ENCODE measurements around the gene HOOK2.
A peak's percentile ranks its signal among the peaks of the same experiment; 100 is the strongest.

The HOOK2 gene

DNA sequence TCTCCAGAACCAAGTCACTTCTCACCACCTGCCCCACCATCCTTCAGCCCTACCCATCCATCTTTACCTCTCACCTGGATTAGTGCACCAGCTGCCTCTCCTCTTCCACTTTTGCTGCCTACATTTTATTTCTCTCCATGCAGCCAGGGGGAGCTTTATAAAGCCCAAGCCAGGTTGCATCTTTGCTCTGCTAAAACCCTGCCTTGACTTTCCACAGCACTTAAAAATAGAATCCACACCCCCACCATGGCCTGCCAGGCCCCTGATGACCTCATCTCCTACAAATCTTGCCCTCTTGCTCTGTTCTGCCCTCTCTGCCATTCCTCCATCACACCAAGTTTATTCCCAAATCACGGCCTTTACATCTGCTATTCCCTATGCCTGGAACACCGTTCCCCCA, 1.8 kb downstream of the HOOK2 start (continued):
- TF ChIP-seq ZNF416 (tag by site-specific recombination; IDR thresholded peaks at IDR 0.05), result no peak
- TF ChIP-seq, protein P1, sequence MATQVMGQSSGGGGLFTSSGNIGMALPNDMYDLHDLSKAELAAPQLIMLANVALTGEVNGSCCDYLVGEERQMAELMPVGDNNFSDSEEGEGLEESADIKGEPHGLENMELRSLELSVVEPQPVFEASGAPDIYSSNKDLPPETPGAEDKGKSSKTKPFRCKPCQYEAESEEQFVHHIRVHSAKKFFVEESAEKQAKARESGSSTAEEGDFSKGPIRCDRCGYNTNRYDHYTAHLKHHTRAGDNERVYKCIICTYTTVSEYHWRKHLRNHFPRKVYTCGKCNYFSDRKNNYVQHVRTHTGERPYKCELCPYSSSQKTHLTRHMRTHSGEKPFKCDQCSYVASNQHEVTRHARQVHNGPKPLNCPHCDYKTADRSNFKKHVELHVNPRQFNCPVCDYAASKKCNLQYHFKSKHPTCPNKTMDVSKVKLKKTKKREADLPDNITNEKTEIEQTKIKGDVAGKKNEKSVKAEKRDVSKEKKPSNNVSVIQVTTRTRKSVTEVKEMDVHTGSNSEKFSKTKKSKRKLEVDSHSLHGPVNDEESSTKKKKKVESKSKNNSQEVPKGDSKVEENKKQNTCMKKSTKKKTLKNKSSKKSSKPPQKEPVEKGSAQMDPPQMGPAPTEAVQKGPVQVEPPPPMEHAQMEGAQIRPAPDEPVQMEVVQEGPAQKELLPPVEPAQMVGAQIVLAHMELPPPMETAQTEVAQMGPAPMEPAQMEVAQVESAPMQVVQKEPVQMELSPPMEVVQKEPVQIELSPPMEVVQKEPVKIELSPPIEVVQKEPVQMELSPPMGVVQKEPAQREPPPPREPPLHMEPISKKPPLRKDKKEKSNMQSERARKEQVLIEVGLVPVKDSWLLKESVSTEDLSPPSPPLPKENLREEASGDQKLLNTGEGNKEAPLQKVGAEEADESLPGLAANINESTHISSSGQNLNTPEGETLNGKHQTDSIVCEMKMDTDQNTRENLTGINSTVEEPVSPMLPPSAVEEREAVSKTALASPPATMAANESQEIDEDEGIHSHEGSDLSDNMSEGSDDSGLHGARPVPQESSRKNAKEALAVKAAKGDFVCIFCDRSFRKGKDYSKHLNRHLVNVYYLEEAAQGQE (tag by site-specific recombination; IDR thresholded peaks at IDR 0.05), result no peak
- TF ChIP-seq, protein P2, sequence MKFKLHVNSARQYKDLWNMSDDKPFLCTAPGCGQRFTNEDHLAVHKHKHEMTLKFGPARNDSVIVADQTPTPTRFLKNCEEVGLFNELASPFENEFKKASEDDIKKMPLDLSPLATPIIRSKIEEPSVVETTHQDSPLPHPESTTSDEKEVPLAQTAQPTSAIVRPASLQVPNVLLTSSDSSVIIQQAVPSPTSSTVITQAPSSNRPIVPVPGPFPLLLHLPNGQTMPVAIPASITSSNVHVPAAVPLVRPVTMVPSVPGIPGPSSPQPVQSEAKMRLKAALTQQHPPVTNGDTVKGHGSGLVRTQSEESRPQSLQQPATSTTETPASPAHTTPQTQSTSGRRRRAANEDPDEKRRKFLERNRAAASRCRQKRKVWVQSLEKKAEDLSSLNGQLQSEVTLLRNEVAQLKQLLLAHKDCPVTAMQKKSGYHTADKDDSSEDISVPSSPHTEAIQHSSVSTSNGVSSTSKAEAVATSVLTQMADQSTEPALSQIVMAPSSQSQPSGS (tag by site-specific recombination; IDR thresholded peaks at IDR 0.05; ENCODE audit: low read depth), result peak; percentile 75
- peak; percentile 50 for TF ChIP-seq ZNF335 (tag by site-specific recombination; conservative IDR thresholded peaks at IDR 0.05)
- peak; percentile 63 for TF ChIP-seq ZBTB17 (tag by site-specific recombination; IDR thresholded peaks at IDR 0.05)
- peak; percentile 92 for TF ChIP-seq PRDM1 (tag by site-specific recombination; IDR thresholded peaks at IDR 0.05)
- TF ChIP-seq, protein P3, sequence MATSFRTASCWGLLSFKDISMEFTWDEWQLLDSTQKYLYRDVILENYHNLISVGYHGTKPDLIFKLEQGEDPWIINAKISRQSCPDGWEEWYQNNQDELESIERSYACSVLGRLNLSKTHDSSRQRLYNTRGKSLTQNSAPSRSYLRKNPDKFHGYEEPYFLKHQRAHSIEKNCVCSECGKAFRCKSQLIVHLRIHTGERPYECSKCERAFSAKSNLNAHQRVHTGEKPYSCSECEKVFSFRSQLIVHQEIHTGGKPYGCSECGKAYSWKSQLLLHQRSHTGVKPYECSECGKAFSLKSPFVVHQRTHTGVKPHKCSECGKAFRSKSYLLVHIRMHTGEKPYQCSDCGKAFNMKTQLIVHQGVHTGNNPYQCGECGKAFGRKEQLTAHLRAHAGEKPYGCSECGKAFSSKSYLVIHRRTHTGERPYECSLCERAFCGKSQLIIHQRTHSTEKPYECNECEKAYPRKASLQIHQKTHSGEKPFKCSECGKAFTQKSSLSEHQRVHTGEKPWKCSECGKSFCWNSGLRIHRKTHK (tag by site-specific recombination; IDR thresholded peaks at IDR 0.05), result no peak
- TF ChIP-seq, protein P4, sequence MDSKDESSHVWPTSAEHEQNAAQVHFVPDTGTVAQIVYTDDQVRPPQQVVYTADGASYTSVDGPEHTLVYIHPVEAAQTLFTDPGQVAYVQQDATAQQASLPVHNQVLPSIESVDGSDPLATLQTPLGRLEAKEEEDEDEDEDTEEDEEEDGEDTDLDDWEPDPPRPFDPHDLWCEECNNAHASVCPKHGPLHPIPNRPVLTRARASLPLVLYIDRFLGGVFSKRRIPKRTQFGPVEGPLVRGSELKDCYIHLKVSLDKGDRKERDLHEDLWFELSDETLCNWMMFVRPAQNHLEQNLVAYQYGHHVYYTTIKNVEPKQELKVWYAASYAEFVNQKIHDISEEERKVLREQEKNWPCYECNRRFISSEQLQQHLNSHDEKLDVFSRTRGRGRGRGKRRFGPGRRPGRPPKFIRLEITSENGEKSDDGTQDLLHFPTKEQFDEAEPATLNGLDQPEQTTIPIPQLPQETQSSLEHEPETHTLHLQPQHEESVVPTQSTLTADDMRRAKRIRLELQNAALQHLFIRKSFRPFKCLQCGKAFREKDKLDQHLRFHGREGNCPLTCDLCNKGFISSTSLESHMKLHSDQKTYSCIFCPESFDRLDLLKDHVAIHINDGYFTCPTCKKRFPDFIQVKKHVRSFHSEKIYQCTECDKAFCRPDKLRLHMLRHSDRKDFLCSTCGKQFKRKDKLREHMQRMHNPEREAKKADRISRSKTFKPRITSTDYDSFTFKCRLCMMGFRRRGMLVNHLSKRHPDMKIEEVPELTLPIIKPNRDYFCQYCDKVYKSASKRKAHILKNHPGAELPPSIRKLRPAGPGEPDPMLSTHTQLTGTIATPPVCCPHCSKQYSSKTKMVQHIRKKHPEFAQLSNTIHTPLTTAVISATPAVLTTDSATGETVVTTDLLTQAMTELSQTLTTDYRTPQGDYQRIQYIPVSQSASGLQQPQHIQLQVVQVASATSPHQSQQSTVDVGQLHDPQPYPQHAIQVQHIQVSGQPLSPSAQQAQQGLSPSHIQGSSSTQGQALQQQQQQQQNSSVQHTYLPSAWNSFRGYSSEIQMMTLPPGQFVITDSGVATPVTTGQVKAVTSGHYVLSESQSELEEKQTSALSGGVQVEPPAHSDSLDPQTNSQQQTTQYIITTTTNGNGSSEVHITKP (tag by site-specific recombination; IDR thresholded peaks at IDR 0.05), result peak; percentile 7; the same call in 1 of the 2 replicates
- TF ChIP-seq ZNF600 (tag by site-specific recombination; IDR thresholded peaks at IDR 0.05), result peak; percentile 91
- no peak for TF ChIP-seq ZNF521 (tag by site-specific recombination; IDR thresholded peaks at IDR 0.05)
- no peak for TF ChIP-seq ZNF211 (tag by site-specific recombination; IDR thresholded peaks at IDR 0.05; ENCODE audit: low read depth)
- TF ChIP-seq SP2 (tag by site-specific recombination; IDR thresholded peaks at IDR 0.05), result no peak
- TF ChIP-seq, protein P5, sequence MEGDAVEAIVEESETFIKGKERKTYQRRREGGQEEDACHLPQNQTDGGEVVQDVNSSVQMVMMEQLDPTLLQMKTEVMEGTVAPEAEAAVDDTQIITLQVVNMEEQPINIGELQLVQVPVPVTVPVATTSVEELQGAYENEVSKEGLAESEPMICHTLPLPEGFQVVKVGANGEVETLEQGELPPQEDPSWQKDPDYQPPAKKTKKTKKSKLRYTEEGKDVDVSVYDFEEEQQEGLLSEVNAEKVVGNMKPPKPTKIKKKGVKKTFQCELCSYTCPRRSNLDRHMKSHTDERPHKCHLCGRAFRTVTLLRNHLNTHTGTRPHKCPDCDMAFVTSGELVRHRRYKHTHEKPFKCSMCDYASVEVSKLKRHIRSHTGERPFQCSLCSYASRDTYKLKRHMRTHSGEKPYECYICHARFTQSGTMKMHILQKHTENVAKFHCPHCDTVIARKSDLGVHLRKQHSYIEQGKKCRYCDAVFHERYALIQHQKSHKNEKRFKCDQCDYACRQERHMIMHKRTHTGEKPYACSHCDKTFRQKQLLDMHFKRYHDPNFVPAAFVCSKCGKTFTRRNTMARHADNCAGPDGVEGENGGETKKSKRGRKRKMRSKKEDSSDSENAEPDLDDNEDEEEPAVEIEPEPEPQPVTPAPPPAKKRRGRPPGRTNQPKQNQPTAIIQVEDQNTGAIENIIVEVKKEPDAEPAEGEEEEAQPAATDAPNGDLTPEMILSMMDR (tag by site-specific recombination; IDR thresholded peaks at IDR 0.05), result peak; percentile 67
- peak; percentile 55 for TF ChIP-seq SP7 (tag by site-specific recombination; IDR thresholded peaks at IDR 0.05)
- TF ChIP-seq ZNF292 (tag by site-specific recombination; IDR thresholded peaks at IDR 0.05; ENCODE audit: borderline replicate concordance, low read depth), result no peak
- peak; percentile 57 for TF ChIP-seq ZNF366 (tag by site-specific recombination; conservative IDR thresholded peaks at IDR 0.05)
- TF ChIP-seq OVOL3 (tag by site-specific recombination; IDR thresholded peaks at IDR 0.05), result no peak
- TF ChIP-seq ZNF501 (tag by site-specific recombination; IDR thresholded peaks at IDR 0.05), result no peak
- TF ChIP-seq, protein P6, sequence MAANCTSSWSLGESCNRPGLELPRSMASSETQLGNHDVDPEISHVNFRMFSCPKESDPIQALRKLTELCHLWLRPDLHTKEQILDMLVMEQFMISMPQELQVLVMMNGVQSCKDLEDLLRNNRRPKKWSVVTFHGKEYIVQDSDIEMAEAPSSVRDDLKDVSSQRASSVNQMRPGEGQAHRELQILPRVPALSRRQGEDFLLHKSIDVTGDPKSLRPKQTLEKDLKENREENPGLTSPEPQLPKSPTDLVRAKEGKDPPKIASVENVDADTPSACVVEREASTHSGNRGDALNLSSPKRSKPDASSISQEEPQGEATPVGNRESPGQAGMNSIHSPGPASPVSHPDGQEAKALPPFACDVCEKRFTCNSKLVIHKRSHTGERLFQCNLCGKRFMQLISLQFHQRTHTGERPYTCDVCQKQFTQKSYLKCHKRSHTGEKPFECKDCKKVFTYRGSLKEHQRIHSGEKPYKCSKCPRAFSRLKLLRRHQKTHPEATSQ (tag by site-specific recombination; IDR thresholded peaks at IDR 0.05), result no peak

Data from HEK293 (cell line).